AG20443 (cell line): Measurements from ENCODE around the gene DAGLA.

ENCODE experiments used
- DNase-seq: peaks from one replicate; pipeline ENCODE4 v3.0.0; 2012; ENCODE audit warnings: low spot score, mixed read lengths

Gene DAGLA

DNA sequence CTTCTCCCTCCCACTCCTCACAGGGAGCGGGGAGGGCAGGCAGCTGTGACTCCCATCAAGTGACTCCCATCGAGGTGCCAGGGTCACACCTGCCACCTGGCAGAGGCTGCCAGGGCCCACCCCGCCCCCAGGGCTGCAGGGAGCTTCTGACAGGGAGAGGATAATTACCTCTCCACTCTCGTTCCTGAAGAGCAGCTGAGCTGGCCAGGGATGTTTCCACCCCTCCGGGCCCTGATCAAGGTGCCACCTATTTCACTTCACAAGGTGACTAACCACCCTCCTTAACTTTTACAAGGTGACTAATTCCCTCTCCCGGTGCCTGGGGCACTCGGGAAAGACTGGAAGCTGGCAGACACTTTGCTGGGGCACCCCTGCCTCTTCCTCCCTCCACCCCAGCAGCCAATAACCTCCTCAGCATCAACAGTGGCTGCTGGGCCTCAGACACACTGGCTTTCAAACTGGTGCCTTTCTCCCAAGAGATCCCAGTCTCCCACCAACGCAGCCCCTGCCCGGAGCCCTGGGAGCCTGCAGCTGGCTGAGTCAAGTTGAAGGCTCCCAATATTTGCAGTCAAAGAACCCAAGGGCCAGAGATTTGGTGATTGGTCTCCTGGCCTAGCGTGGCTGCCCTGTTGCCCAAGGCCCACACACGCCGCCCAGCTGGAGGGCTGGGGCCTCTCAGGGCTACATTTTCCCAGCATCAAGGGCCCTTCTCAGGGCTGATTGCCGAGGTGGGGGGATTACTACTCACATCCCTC is 50.2 kb downstream of the DAGLA start:
- DNase-seq = no peak

DNA sequence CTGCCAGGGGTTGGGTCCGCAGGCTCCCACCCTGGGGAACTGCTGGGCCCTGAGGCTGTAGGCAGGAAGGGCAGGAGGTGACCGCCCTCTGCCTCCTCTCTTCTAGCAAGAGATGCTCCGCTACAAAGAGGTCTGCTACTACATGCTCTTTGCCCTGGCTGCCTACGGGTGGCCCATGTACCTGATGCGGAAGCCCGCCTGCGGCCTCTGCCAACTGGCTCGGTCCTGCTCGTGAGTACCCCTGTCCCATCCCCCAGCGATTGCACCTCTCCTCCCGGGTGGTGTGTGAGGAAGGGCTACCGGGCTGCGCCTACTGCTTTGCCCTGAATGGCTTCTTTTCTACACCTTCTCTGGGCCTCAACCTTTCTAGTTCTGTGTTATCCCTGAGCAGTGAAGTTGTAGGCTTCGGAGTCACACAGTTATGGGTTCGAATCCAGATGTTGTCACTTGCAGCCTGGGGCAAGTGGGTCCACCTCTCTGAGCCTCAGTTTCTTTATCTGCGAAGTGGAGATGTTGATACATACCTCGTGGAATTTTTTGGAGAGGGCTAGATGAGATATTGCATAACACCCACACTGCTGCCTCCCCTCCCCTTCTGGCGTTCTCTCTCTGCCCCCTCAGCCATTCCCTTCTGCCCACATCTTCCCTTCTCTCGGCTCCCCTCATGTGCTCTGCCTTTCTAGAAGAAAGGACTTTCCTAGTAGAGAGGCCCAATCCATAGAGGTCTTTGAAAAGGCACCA is 51.2 kb downstream of the DAGLA start:
- no peak for DNase-seq

DNA sequence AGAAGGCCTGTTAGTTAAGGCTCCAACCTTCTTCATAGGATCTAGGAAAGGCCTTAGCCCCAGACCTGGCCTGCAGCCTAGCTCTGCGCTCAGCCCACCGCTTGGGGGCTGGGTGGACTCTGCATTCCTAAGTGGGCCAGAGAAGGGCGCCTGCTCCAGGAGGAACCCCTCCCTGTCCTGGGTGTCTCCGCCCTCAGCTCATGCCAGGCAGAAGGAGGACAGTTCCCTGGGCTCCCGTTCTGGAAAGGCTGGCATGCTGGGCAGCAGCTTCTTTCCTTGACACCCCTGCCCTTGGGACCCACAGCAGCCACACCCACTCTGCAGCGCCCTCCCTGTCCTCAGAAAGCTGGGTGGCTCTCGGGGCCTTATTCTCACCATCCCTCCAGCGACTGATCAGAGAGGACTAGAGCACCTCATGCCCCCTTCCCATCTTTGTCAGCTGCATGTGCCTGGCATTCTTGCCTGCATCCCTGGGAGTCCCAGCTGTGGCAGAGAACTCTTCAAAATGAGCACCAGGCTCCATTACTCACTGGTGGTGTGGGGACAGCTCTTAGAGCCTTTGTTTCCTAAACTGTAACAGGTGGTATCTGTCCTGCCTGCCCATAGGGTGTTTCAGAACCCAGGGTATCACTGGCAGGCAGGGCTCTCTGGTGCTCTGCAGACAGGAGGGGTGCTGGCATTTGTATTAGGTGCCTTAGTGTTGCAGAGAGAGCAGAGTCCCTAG is 51.9 kb downstream of the DAGLA start:
- peak; percentile 30 for DNase-seq

DNA sequence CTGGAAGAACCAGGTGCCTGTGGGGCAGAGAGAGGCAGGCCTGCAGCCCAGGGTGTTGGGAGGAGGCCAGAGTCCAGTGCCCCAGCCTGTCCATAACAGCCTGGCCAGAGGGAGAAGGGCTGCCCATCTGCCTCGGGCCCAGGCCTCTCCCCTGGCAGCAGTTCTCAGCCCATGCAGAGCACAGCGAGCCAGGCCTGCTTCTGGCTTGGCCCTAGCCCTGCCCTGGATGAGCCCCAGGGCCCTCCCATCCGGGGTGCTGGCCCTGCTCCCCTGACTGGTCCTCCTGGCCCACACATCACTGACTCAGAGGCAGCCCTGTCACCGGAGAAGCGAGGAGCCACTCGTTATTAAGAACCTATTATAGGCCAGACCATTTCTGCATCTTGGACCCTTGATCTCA is 52.5 kb downstream of the DAGLA start:
- DNase-seq = peak; percentile 75

DNA sequence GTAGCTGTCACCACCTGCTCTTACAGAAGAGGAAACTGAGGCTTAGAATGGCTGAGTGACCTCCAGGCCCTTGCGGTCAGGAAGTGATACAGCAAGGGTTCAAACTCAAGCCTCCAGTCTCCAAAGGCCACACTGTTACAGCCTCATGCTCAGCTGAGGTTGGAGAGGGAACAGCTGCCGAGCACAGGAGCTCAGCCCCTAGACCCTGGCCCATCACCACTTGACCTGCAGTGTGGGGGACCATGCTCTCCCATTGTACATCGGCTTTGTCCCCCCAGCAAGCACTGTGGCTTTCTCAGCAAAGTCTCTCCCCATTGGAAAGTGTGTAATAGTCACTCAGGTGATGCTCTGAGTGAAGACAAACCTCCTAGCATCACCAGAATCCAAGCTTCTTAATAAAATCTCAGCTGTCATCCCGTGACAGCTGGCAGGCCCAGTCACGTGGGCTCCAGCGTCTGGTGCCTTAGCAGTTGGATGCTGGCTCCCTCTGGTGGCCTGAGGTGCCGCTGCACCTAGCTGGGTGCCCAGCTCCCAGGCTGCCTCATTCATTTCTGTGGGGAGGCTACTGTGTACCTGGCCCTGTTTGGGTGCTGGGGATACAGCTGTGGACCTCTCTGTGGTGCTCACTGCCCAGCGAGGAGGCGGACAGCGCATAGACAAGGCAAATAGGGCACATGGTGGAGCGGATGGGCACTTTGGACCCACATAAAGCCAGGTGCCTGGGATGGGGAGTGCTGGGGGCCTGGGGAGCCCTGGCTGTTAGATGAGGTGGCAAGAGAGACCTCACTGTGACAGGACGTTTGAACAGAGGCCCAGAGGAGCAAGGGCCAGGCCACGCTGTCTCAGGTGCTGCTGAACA is 53.2 kb downstream of the DAGLA start:
- DNase-seq = peak; percentile 97

DNA sequence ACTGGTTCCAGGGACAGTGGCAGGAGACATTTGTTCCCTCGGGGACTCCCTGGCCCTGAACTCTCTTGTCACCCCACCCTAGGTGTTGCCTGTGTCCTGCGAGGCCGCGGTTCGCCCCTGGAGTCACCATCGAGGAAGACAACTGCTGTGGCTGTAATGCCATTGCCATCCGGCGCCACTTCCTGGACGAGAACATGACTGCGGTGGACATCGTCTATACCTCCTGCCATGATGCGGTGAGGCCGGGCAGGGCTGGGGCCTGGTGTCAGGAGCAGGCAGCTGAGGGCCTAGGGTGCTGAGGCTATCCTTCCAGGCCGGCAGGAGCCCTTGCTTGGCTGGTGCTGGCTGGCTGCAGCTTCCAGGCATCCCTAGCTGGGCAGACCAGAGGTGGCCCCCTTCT is 54.6 kb downstream of the DAGLA start:
- no peak for DNase-seq

DNA sequence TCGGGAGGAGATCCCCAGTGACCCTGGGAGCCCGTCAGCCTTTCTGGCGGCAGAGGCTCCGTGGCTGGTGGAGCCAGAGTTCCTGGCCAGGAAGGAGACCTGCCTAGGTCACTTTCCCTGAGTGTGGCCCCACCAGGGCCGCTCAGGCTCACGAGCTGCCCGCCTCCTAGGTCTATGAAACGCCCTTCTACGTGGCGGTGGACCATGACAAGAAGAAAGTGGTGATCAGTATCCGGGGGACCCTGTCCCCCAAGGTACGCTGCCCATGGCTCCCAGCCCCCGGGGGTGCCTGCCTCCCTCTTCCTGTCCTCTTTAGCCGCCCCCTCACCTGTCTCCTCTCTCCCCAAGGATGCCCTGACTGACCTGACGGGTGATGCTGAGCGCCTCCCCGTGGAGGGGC is 55.2 kb downstream of the DAGLA start:
- DNase-seq = no peak

DNA sequence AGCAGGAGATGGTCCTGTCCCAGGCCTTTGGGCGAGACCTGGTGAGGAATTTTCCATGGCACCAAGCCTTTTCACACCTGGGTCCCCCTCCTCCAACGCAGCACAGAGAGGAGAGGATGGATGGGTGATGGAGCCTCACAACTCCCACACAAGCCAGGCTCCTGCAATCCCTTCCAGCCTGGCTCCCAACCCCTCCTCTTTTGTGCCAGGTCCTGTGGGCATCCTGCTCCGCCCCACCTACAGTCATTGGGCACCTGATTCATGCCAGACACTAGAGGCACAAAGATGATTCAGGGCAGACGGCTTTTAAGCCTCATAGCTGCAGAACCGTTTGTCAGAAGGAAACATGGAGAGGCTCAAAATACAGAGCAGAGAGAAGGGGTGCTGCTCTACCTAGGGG is 56.1 kb downstream of the DAGLA start:
- DNase-seq = no peak

DNA sequence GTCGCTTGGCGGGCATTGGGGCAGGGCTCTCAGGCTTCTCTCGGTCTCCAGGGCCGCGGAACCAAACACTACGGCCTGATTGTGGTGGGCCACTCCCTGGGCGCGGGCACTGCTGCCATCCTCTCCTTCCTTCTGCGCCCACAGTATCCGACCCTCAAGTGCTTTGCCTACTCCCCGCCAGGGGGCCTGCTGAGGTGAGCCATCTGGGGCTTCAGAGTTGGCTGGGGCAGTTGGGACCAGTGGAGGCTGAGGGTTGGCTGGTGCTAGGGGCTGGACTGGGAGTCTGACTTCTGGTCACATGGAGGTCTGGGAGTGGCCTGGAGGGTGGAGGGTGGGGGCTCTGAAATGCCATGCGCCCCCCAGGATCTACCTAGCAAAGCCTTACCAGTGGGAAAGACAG is 56.9 kb downstream of the DAGLA start:
- no peak for DNase-seq

DNA sequence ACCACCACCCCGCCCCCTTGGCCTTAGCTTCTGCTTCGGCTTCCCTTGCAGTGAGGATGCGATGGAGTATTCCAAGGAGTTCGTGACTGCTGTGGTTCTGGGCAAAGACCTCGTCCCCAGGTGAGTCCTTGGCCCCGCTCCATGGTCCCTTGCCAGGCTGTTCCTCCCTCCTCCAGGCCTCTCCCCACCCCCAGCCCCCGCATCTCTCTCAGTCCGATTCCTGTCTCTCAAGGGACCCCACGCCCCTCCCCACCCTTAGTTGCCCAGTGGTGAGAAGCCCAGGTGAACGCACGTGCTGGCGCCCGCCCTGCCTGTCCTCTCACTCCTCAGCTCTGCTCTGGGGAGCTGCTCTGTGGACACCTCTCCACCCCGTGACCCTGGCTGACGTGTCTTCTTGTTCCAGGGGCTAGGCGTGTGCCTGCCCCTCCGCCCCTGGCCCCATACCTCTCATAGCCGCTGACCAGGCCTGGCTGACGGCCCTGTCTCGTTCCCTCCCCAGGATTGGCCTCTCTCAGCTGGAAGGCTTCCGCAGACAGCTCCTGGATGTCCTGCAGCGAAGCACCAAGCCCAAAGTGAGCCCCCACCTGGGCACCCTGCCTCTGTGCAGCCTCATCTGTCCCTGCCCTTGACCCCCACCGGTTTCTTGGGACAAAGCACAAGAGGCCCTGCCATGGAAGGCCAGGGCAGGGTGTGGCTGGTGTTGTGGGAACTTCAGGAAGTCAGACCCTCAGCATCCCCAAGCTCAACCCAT is 57.6 kb downstream of the DAGLA start:
- no peak for DNase-seq

DNA sequence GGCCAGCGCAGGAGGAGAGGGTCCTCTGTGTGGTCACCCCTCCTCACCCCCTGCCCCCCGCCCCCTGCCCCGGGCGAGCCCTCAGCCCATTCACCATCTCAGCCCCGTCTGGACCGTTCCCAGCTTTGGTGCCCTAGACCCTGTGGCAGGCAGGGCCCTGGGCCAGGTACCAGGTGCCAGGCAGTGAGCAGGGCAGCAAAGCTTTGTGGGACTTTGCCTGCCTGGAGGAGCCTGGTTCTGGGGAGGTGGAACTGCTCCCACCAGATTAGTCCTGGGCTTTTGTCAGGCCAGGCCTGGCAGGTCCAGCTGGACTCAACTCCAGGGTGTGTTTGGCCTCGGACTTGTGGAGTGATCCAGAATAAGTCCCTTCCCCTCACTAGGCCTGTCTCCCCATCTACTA is 58.6 kb downstream of the DAGLA start:
- no peak for DNase-seq

DNA sequence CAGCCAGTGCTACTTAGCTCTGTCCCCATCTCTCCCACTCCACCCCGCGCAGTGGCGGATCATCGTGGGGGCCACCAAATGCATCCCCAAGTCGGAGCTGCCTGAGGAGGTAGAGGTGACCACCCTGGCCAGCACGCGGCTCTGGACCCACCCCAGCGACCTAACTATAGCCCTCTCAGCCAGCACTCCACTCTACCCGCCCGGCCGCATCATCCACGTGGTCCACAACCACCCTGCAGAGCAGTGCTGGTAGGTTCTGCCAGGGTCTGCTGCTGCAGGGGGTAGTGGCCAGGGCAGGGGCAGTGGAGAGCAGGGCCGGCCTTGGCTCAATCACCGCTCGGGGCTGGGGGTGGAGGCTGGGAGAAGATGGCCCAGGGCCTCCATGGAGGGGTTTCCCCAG is 59.2 kb downstream of the DAGLA start:
- DNase-seq = no peak

DNA sequence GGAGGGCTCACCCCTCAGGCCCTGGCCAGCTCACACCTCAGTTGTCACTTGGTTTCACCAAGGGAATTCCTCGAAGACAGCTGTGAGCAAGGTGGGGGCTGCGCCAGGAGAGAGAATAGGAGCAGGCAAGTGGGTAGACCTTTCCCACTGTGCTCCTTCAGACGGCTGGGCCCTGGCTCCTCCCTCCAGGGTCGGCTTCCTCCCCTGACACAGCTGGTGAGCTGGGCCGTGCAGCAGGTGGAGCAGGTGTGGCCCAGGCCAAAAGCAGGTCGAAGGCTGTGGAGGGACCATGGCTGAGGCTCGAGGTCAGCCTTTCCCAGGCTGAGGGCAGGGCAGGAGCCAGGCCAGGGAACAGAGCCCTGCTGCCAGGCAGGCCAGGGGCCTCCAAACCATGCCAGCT is 59.8 kb downstream of the DAGLA start:
- DNase-seq = no peak

DNA sequence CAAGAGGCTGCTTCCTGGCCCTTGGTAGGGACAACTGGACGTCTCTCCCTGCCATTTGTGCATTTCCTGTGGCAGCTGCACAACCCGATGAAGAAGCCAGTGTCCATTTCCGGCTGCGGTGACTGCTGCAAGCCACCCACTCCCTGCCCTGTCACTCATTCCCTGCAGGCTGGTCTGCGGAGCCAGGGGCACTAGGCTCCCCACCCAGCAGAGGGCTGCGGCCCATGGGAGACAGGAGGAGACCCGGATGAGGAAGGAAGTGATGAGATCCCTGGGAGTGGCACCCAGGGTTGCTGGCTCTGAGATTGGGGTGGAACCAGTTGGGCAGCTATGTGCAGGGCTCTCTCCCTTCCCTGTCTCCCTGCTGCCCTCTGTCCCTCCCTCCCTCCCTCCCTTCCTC is 62.2 kb downstream of the DAGLA start:
- no peak for DNase-seq

DNA sequence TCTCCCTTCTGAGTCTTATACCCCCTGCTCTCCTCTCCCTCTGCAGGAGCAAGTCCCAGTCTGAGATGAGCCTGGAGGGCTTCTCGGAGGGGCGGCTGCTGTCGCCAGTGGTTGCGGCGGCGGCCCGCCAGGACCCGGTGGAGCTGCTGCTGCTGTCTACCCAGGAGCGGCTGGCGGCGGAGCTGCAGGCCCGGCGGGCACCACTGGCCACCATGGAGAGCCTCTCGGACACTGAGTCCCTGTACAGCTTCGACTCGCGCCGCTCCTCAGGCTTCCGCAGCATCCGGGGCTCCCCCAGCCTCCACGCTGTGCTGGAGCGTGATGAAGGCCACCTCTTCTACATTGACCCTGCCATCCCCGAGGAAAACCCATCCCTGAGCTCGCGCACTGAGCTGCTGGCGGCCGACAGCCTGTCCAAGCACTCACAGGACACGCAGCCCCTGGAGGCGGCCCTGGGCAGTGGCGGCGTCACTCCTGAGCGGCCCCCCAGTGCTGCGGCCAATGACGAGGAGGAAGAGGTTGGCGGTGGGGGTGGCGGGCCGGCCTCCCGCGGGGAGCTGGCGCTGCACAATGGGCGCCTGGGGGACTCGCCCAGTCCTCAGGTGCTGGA is 63.4 kb downstream of the DAGLA start:
- DNase-seq = no peak

DNA sequence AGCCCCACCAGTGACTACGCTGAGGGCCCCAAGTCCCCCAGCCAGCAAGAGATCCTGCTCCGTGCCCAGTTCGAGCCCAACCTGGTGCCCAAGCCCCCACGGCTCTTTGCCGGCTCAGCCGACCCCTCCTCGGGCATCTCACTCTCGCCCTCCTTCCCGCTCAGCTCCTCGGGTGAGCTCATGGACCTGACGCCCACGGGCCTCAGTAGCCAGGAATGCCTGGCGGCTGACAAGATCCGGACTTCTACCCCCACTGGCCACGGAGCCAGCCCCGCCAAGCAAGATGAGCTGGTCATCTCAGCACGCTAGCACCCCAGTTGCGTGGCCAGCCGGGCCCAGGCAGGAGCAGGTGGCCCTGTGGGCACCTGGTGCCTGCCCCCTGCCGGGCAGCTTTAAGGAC is 64.0 kb downstream of the DAGLA start:
- DNase-seq = no peak

DNA sequence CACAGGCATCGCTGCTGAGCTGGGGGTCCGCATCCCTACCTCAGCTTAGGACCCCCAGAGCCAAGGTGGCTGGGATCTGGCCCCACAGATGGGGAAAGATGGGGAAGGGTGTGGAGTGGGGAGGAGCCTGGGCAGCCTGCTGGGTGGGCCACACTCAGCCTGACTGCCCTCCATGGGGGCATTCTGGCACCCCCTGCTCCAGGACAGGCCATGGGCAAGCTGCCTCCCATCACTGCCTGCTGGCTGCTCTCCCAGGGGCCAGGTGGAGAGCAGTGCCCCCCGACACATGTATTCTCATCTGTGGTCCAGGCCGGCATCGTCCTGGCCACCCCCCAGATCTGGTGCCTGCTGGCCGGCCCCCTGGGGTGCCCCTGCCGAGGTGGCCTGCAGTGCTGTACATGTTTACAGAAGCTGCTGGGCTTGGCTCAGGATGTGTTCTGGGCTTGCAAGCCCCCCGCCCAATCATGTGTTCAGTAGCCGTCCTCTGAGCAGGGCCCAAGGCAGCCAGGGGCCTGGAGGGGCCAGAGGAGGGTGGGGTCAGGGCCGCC is 64.5 kb downstream of the DAGLA start:
- no peak for DNase-seq

DNA sequence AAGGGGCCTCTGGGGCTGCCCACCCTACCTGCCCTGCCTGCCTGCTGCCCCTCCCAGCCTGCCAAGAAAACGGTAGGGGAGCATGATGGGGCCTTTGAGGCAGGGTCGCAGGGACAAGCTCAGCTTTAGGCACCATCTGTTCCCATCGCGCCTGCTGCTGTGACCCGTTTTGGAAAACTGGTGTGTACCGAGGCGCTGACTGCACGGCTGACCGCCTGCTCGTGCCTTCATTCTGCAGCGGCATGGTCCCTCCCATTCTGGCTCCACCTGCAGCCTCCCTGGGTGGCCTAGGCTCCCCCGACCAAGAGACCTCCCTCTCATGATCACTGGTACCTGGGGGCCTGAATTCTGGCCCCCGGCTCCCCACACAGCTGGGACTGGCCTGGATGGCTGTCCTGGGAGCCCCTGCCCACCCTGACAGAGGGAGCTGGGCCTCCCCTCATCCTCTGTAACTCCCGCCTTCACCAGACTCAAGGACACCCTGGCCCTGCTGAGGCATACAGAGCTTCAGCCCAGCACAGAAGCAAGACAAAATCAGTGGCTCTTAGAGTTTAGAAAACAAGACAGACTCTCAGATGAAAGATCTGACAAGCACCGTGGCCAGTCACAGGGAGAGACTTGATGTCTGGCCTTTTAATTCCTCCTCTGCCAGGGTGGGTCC is 65.7 kb downstream of the DAGLA start:
- no peak for DNase-seq

DNA sequence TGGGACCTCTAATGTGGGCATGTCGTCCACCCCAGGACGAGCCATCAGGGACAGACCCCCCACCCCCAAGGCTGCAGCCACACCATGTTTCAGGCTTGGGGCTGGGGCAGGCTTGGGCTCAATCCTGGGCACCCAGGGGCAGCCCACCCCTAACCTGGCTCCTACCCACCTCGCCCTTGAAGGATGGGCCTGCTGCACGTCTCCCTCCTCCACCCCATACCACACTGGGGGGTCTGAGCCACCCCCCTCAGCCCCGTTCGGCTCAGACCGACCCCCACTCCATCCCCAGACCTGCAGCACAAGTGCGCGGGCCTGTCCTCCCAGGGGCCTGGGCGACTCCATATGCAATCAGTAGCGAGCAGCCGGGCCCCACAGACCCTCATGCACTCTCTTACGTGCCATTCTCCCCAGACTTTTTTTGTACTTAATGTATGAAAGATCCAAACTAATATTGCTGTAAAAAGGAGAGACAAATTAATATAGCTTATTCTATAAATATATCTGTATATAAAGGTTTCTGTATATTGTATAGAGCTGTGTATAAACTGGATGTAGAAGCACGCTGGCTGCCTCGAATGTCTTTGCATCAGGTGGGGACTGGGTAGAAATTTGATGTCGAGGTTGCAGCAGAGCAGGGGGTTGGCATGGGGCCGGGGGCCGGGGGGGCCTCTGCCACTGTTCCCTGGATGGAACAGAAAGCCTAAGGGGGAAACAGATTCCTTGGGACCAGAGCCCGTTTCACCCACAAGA is 66.4 kb downstream of the DAGLA start:
- no peak for DNase-seq
